DOHH2 (cell line): Measurements from ENCODE around the gene CASP12.

ENCODE experiments used
- CTCF ChIP-seq: fragments of 200-600 bp; sonication (generic); IDR thresholded peaks from one replicate; pipeline ENCODE4 v1.5.1; 2014; ENCODE audit warnings: antibody characterized with exemption, mild to moderate bottlenecking, low read depth, low read length; ENCODE audit not compliant: poor library complexity, severe bottlenecking
- EZH2phosphoT487 ChIP-seq: fragments of 200-600 bp; sonication (generic); IDR thresholded peaks from 2 replicates; pipeline ENCODE4 v1.6.1; 2017; ENCODE audit warnings: borderline replicate concordance, mild to moderate bottlenecking, antibody characterized with exemption, low read length, moderate library complexity, mixed read lengths

GRCh38 chr11:104926771-104927611, 28.7 kb upstream of the CASP12 start:
- TF ChIP-seq CTCF: no peak
- no peak for TF ChIP-seq EZH2phosphoT487
